Measurements from ENCODE around the gene ELMO2.
"Not testable (repeated sequence)": the region's sequence is repeated elsewhere in the genome, so short reads cannot be mapped to it uniquely, and the experiment has no call there.

Gene ELMO2

DNA sequence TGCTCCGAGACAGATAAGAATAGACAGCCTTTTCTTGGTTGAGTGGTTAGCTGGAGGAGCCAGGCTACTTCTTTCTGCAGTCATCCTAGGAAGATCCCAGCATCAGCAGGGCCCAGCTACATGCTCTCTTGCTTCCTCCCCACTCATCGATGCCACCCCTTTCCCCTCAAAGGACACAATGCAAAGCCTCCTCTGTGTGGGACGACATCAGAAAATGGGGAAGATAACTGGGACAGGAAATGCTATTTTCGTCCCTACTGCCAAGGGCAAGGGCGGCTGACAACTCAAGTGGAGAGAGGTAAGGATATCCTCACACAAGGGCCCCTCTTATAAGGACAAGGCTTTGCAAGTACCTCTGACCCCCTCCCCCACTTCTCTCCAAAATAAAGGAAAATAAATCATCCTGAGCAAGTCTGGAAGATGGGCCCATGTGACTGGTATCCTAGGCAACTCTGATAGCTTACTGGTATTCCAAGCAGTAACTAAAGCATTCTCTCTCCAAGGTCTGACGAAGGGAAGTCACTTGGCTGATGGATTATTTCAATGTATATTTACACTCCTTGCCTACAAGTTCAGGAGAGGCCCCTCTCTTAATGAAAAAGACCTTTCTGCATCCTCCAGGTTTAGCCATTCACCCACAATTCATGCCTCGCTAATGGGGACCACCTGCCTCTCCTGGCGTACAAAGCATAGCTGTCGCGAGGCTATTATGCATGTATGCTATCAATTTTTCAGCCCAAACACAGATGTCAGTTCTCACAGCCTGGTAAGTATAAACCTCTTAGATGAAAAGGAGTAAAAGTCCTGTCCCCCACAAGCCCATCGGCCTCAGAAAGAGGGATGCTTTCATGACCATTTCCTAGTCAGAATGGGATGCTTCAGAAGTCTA, 11.3 kb downstream of the ELMO2 start:
- H3K4me3 Mint-ChIP-seq = no peak overlapping the region
- H3K27ac Mint-ChIP-seq = no peak overlapping the region
- peaks cover 28% of the 10 kb centered on the region for H3K4me1 Mint-ChIP-seq (ENCODE audit: low read depth)
- DNase-seq = no peak
- no peaks in the 10 kb centered on the region for H3K27me3 Mint-ChIP-seq
- H3K36me3 Mint-ChIP-seq (ENCODE audit: low read depth) = peaks cover 86% of the 10 kb centered on the region
- no peaks in the 10 kb centered on the region for H3K9me3 Mint-ChIP-seq

DNA sequence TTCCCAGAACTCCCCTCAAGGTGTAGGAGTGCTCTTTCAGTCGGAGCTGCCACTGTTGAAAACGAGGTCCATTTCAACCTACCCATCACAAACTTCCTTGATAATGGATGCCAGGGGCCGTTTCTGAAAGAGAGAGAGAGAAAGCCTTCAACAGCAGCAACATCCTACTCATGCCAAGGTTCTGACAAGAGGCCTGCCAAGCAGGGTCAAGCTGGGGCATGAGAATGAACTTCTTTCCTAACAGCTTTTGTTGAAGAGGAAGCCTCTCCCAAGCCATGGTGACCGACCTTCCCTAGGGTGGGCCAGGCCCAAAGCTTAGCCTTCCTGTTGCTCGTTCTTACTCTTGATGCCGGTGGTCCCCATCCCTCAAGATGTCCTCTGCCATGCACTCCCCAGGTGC, 12.4 kb downstream of the ELMO2 start:
- Mint-ChIP-seq H3K27ac (no peak overlapping the region), H3K36me3 (ENCODE audit: low read depth) (peaks cover 90% of the 10 kb centered on the region), H3K27me3 (no peaks in the 10 kb centered on the region), H3K4me3 (no peak overlapping the region), H3K4me1 (ENCODE audit: low read depth) (peaks cover 18% of the 10 kb centered on the region), H3K9me3 (no peaks in the 10 kb centered on the region)
- DNase-seq = no peak

DNA sequence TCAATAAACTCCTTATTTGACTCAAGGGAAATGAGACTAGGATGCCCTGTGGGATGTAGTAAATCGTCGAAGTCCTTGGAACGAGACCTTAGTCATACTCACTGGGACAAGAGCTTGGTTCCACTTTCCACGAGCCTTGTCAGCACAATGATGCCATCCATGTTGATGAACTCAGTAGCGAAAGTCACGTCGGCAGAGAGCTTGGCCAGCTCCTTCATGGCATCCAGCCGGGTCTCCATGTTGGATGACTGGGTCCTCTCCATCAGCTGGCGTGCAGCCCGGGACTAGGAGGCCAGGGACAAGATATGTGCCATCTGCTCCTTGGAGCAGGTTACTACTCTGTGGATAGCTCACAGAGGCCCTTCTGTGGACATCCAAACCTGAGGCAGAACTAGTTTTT, 17.5 kb downstream of the ELMO2 start:
- Mint-ChIP-seq H3K36me3 (ENCODE audit: low read depth) (peaks cover 92% of the 10 kb centered on the region), H3K27ac (no peak overlapping the region), H3K4me3 (no peak overlapping the region), H3K9me3 (no peaks in the 10 kb centered on the region), H3K4me1 (ENCODE audit: low read depth) (no peaks in the 10 kb centered on the region), H3K27me3 (no peaks in the 10 kb centered on the region)
- DNase-seq = no peak

DNA sequence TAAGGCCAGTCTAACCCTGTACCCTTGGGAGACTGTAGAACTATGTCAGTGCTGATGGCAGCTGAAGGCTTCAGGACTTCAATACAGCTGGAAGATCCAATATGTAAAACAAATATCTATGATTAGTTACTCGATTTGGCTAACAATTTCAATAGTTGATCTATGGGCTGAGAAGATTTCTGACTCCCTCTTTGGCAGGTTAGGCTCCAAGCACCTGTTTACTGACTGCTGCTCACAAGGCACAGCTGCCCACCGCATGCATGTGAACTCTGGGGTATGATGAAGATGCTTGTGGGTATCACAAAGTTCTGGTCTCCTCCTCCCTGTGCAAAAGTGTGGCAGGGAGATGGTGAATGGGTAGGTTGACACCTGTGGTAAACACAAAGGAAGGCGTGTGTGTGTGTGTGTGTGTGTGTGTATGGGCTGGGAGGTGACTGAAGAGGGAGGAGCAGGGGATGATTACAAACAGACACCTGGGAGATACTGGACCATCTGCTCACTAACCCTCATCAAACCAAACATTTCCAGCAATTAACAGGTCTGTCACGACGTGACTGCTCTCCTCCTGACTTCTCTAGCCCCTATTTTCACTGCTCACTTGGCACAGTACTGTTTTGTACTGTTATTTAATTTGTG, 18.1 kb downstream of the ELMO2 start:
- Mint-ChIP-seq H3K27ac (peak overlapping the region; percentile 2), H3K36me3 (ENCODE audit: low read depth) (peaks cover 92% of the 10 kb centered on the region)

DNA sequence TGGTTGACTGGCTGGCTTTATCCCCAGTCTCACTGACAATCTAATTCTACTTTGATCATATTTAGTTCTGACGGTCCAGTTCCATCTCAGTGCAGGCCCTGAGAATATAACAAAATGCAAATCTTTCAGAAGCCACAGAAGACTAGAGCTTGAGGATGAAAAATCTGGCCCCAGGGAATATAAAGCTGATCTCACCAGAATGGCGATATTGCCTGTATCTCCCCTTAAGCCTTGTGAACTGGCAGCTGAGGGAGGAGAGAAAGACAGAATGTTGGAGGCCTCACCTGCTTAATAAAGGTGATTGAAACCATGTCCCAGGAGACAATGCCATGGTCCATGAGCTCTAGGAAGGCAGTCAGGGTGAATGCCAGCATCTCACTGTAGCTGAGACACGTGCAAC, 19.4 kb downstream of the ELMO2 start:
- not testable (repeated sequence) for H3K9me3 Mint-ChIP-seq; H3K4me1 Mint-ChIP-seq (ENCODE audit: low read depth); H3K27ac Mint-ChIP-seq; DNase-seq; H3K27me3 Mint-ChIP-seq; H3K4me3 Mint-ChIP-seq
- H3K36me3 Mint-ChIP-seq (ENCODE audit: low read depth) = peaks cover 92% of the 10 kb centered on the region

More for the DNA sequence above, 18.1 kb downstream of the ELMO2 start:
- no peaks in the 10 kb centered on the region for H3K9me3 Mint-ChIP-seq
- H3K4me1 Mint-ChIP-seq (ENCODE audit: low read depth) = no peaks in the 10 kb centered on the region
- H3K4me3 Mint-ChIP-seq = no peak overlapping the region
- no peak for DNase-seq
- no peaks in the 10 kb centered on the region for H3K27me3 Mint-ChIP-seq

DNA sequence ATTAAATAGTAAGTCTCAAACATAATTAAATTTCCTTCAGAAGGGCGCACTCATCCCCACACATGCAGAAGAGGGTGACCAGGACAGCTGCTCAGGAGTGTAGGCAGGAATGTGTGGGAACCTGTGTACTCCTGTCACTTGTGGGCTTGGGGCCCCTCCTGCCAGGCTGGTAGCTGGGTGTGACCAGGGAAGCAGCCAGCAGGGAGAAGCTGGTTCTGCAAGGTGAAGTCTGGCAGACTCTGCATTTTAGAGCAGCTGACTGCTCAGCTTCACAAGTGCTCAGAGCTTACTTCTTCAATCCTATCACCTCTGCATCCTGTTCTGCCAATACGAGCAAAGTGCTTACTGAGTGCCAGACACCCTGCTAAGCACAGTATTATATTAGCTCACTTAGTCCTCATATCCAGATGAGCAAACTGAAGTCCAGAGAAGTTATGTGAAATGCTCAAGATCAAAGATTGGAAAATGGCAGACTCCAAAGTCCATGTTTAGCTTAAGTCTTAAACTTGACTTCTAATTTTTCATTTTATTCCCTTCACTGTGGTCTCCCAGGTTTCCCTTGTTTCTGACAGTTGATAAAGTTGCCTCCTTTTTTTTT, 27.9 kb downstream of the ELMO2 start:
- no peaks in the 10 kb centered on the region for H3K4me1 Mint-ChIP-seq (ENCODE audit: low read depth)
- peak overlapping the region; percentile 30 for H3K27ac Mint-ChIP-seq
- no peak for DNase-seq
- H3K9me3 Mint-ChIP-seq = no peaks in the 10 kb centered on the region
- peaks cover 93% of the 10 kb centered on the region for H3K36me3 Mint-ChIP-seq (ENCODE audit: low read depth)
- H3K4me3 Mint-ChIP-seq = no peak overlapping the region
- H3K27me3 Mint-ChIP-seq = no peaks in the 10 kb centered on the region

DNA sequence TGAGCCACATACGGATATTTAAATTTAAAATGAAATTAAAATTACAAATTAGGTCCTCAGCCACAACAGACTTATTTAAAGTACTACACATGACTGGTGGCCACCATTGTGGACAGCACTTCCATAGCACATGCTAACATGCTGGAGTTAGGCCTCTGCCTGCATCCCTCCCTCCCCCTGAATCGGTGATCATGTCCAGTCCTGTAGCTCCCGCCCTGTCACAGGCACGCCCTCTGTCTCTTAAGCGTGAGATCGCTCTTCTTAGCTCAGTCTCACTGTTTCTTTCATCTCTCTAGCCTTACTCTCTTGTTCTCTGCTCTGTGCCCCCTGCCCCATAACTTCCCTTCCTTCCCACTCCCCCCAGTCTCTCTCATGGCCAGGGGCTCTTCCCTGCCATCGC, 28.9 kb downstream of the ELMO2 start:
- no peak for DNase-seq
- peaks cover 93% of the 10 kb centered on the region for H3K36me3 Mint-ChIP-seq (ENCODE audit: low read depth)
- H3K4me3 Mint-ChIP-seq = no peak overlapping the region
- no peaks in the 10 kb centered on the region for H3K4me1 Mint-ChIP-seq (ENCODE audit: low read depth)
- H3K9me3 Mint-ChIP-seq = no peaks in the 10 kb centered on the region
- no peaks in the 10 kb centered on the region for H3K27me3 Mint-ChIP-seq
- H3K27ac Mint-ChIP-seq = no peak overlapping the region

DNA sequence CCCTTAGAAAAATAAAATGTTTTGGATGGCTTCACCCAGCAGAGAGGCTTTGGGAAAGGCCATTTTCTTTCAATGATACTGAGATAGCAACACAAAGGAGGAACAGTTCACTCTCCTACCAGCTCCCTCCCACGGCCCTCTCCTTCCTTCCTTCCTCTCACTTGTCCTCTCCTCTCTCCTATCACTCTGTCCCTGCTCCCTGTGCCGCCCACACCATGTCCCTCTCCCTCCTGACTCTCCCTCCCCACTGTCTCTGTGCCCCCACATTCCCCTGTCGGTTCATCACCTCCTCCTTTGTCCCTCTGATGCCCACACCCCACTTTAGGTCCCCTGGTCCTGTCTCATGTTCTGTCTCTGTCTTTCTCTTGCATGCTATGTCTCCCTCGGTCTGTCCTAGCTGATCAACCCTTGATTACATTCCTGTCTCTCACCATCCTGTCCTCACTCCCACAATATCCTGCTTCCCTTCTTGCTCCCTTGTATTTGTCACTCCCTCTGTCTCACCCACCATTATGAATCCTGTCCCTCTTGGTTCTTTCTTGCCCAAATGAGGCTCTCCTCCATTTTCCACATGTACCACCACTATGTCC, 30.1 kb downstream of the ELMO2 start:
- no peak for DNase-seq
- Mint-ChIP-seq H3K27me3 (no peaks in the 10 kb centered on the region), H3K9me3 (no peaks in the 10 kb centered on the region), H3K4me1 (ENCODE audit: low read depth) (no peaks in the 10 kb centered on the region), H3K27ac (peak overlapping the region; percentile 24), H3K36me3 (ENCODE audit: low read depth) (peaks cover 93% of the 10 kb centered on the region), H3K4me3 (no peak overlapping the region)

DNA sequence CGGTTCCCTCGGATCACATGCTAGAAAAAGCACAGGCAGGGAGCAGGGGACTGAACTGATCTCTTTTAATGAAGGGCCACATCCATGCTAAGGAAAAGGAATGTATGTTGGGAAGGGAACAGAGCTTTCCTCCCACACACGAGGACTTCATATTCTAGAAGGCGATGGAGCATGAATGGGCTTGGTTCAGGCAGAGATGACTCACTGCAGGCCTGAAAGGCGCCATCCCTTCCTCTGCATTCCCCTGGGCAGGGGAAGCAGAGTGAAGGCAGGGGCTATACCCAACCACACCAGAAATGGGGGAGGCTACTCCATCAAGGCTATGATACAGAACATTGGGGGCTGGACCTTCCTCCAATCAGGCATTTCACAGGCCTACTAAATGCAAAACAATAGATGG, 30.6 kb downstream of the ELMO2 start:
- no peaks in the 10 kb centered on the region for H3K4me1 Mint-ChIP-seq (ENCODE audit: low read depth)
- no peaks in the 10 kb centered on the region for H3K9me3 Mint-ChIP-seq
- no peak for DNase-seq
- no peak overlapping the region for H3K4me3 Mint-ChIP-seq
- H3K27me3 Mint-ChIP-seq = no peaks in the 10 kb centered on the region
- H3K36me3 Mint-ChIP-seq (ENCODE audit: low read depth) = peaks cover 93% of the 10 kb centered on the region
- no peak overlapping the region for H3K27ac Mint-ChIP-seq

DNA sequence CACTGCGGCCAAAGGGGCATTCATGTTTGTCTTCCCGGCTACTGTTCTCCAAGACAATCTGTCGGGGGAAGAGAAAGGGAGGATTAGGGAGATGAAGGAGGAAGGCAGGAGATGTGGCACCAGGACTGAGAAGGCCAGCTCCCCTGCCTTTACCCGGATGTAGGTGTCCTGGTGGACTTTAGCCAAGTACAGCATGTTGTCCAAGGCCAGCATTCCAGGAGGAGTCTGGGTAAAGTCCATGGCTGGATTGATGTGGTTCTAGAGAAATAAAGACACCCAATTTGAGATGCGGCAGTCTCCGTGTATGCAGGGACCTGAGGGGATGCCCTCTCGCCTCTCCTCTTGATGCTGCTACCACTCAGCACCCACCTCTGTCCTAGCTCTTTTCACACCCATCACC, 32.0 kb downstream of the ELMO2 start:
- Mint-ChIP-seq H3K27ac (no peak overlapping the region), H3K4me1 (ENCODE audit: low read depth) (peaks cover 5% of the 10 kb centered on the region), H3K4me3 (no peak overlapping the region), H3K9me3 (no peaks in the 10 kb centered on the region), H3K27me3 (no peaks in the 10 kb centered on the region), H3K36me3 (ENCODE audit: low read depth) (peaks cover 94% of the 10 kb centered on the region)
- DNase-seq = no peak

DNA sequence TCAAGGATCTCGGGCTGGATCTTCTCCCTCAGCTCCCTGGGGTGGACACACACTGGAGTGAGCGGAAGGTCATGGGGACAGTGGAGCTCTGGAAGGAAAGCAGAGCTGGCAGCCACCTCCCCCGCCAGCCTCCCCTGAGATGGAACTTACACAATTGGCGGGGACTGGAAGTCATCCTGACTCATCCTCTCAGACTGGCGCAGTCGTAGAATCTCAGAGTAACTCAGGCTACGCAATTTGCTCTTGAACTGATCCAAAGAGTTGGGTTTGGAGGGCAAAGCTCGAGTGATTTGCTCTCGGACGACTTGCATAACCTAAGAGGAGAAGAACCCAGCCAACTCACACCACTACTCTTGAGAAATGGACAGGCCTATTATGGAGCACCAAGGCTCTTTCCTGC, 34.8 kb downstream of the ELMO2 start:
- Mint-ChIP-seq H3K27me3 (no peaks in the 10 kb centered on the region), H3K4me3 (no peak overlapping the region), H3K27ac (no peak overlapping the region), H3K36me3 (ENCODE audit: low read depth) (peaks cover 96% of the 10 kb centered on the region), H3K4me1 (ENCODE audit: low read depth) (peaks cover 20% of the 10 kb centered on the region), H3K9me3 (no peaks in the 10 kb centered on the region)
- DNase-seq = no peak

DNA sequence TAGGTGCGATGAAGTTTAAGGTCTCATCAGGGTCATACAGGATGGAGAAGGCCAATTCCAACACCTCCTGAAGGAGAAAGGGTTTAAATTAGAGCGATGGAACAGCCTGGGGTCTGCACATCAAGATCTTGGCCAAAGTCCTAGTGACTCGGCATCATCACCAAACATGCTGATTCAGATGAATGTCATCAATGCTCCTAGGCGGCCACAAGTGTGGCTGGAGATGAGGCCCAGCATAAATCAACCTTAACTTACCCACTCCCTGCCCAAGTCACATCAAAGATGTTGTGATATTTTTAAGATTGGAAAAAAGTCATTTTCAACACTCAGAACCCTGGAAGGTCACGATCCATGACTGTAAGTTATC, 37.5 kb downstream of the ELMO2 start:
- peak overlapping the region; percentile 78 for H3K27ac Mint-ChIP-seq
- no peak for DNase-seq
- no peak overlapping the region for H3K4me3 Mint-ChIP-seq
- H3K36me3 Mint-ChIP-seq (ENCODE audit: low read depth) = peaks cover 92% of the 10 kb centered on the region
- H3K9me3 Mint-ChIP-seq = no peaks in the 10 kb centered on the region
- no peaks in the 10 kb centered on the region for H3K27me3 Mint-ChIP-seq
- peaks cover 43% of the 10 kb centered on the region for H3K4me1 Mint-ChIP-seq (ENCODE audit: low read depth)

DNA sequence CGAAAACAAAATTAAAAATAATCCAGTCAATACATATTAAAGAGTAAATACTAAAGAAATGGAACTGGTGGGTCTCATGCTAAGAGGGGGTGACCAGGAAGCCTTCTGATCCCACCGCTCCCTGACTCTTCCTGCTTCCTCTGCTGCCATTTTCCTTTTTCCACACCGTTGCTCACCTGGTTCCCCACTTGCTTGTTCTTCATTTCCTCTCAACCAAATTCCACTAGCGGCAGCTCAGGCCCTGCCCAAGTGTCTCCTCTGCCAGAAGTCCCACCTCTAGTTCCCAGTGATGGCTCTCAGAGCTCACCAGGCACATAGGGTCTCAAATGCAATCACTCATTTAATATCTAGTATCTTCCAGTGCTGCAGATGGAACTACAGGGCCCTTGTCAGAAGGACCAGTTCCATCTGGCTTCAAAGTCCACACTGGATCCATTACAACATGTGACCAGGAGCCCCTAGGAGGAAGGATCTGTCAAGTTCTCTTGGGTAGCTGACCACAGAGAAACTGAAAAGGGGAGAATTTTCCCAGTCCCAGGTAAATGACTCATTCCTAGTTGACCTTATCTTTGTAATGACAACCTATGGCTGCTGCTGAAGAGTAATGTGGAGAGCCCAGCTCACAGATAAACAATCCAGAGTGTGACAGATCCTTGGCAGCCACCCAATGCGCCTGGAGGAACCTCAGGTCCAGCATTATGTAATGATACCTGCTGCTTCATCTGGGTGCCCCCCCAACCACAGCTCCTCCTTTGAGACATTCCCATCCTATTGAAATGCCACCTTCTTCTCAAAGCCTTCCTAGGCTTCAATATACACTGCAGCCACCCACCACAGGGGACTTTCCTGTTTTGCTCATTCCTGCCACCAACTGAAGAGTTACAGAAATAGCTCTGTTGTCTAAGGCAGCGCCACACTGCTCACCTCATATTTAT, 38.2 kb downstream of the ELMO2 start:
- H3K9me3 Mint-ChIP-seq = no peaks in the 10 kb centered on the region
- peak overlapping the region; percentile 78 for H3K27ac Mint-ChIP-seq
- no peaks in the 10 kb centered on the region for H3K27me3 Mint-ChIP-seq
- H3K4me3 Mint-ChIP-seq = no peak overlapping the region
- no peak for DNase-seq
- H3K4me1 Mint-ChIP-seq (ENCODE audit: low read depth) = peaks cover 50% of the 10 kb centered on the region
- peaks cover 92% of the 10 kb centered on the region for H3K36me3 Mint-ChIP-seq (ENCODE audit: low read depth)

DNA sequence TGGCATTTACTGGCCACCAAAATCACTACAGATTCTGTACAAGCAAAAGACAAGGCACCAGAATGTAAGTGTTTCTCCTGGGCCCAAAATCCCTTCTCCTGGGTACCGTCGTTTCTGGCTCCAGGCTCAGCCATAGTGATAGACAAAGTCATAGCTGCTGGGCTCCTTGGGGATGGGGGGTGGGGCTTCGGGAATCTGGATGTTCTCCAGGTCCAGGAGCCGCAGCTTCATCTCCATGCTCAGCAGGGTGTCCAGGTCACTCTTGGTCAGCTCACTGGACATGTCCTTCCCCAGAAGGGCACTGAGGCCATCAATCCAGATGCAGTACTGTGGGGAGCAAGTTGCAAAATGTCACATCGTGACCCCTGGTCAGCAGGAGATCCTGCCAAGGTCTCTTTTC, 39.2 kb downstream of the ELMO2 start:
- Mint-ChIP-seq H3K9me3 (no peaks in the 10 kb centered on the region), H3K36me3 (ENCODE audit: low read depth) (peaks cover 92% of the 10 kb centered on the region), H3K4me3 (no peak overlapping the region), H3K27ac (peak overlapping the region; percentile 80), H3K4me1 (ENCODE audit: low read depth) (peaks cover 60% of the 10 kb centered on the region), H3K27me3 (no peaks in the 10 kb centered on the region)
- no peak for DNase-seq

Measured in activated T-cell treated with anti-CD3 and anti-CD28 coated beads, Interleukin-2, amount 50 U/mL, for 24 hours (primary cell).